ENCODE results near the gene ATRAID.

ATRAID gene

GRCh38 chr2:27204566-27204965, 7.3 kb upstream of the ATRAID start:
- H2BK120ac ChIP-seq (ENCODE audit: low read depth, low read length) = no peak overlapping the region
- H3K18ac ChIP-seq (ENCODE audit: low read length) = no peak overlapping the region
- no peak overlapping the region for H4K8ac ChIP-seq (ENCODE audit: low read depth, low read length)
- H2AK5ac ChIP-seq (ENCODE audit: low read length) = no peak overlapping the region
- no peak overlapping the region for H2BK5ac ChIP-seq (ENCODE audit: low read length)
- H3K9ac ChIP-seq (ENCODE audit: low read length) = no peak overlapping the region
- H3K27me3 ChIP-seq (ENCODE audit: insufficient read depth, low read length, poor library complexity) = no peaks in the 10 kb centered on the region
- no peak overlapping the region for H3K23ac ChIP-seq (ENCODE audit: low read length)
- WGBS (ENCODE audit: extremely low coverage, insufficient coverage, low lambda C conversion rate) = no CpG with 5 or more reads among the region's 8 CpGs
- peaks cover 9% of the 10 kb centered on the region for H3K79me1 ChIP-seq (ENCODE audit: low read length)
- H3K56ac ChIP-seq (ENCODE audit: low read length) = no peak overlapping the region
- no peak overlapping the region for H3K4ac ChIP-seq (ENCODE audit: low read depth, low read length)
- H3K79me2 ChIP-seq (ENCODE audit: control insufficient read depth, insufficient read depth, low read length) = peaks cover 5% of the 10 kb centered on the region
- H3K36me3 ChIP-seq (ENCODE audit: control insufficient read depth, insufficient read depth, low read length) = peaks cover 29% of the 10 kb centered on the region
- no peak overlapping the region for H3K4me3 ChIP-seq (ENCODE audit: low read length)
- H4K5ac ChIP-seq (ENCODE audit: low read length) = no peak overlapping the region
- H2BK15ac ChIP-seq (replicated peaks; ENCODE audit: low read depth) = no peak overlapping the region
- no peak overlapping the region for H3K27ac ChIP-seq (ENCODE audit: low read depth, low read length)
- no peak for DNase-seq
- no peak overlapping the region for H3K4me2 ChIP-seq (ENCODE audit: low read length)
- peaks cover 6% of the 10 kb centered on the region for H3K4me1 ChIP-seq (ENCODE audit: control insufficient read depth, low read depth, low read length)

- Histone ChIP-seq H3K27ac (ENCODE audit: low read depth, low read length) (no peak overlapping the region), H4K8ac (ENCODE audit: low read depth, low read length) (no peak overlapping the region), H3K79me2 (ENCODE audit: control insufficient read depth, insufficient read depth, low read length) (peaks cover 8% of the 10 kb centered on the region), H3K27me3 (ENCODE audit: insufficient read depth, low read length, poor library complexity) (no peaks in the 10 kb centered on the region), H4K5ac (ENCODE audit: low read length) (no peak overlapping the region), H3K4me3 (ENCODE audit: low read length) (no peak overlapping the region), H2AK5ac (ENCODE audit: low read length) (no peak overlapping the region), H3K18ac (ENCODE audit: low read length) (no peak overlapping the region), H3K36me3 (ENCODE audit: control insufficient read depth, insufficient read depth, low read length) (peaks cover 27% of the 10 kb centered on the region), H2BK5ac (ENCODE audit: low read length) (no peak overlapping the region), H3K56ac (ENCODE audit: low read length) (no peak overlapping the region), H3K4me1 (ENCODE audit: control insufficient read depth, low read depth, low read length) (peaks cover 10% of the 10 kb centered on the region), H3K79me1 (ENCODE audit: low read length) (peaks cover 11% of the 10 kb centered on the region), H3K4ac (ENCODE audit: low read depth, low read length) (no peak overlapping the region), H2BK15ac (replicated peaks; ENCODE audit: low read depth) (no peak overlapping the region), H3K9ac (ENCODE audit: low read length) (no peak overlapping the region), H3K23ac (ENCODE audit: low read length) (no peak overlapping the region), H2BK120ac (ENCODE audit: low read depth, low read length) (no peak overlapping the region), H3K4me2 (ENCODE audit: low read length) (no peak overlapping the region)
- DNase-seq = no peak
- WGBS (ENCODE audit: extremely low coverage, insufficient coverage, low lambda C conversion rate) = no CpG with 5 or more reads among the region's 8 CpGs
Measured at GRCh38 chr2:27205206-27205605, 6.6 kb upstream of the ATRAID start.

GRCh38 chr2:27206346-27206745, 5.5 kb upstream of the ATRAID start:
- H4K5ac ChIP-seq (ENCODE audit: low read length) = no peak overlapping the region
- H3K23ac ChIP-seq (ENCODE audit: low read length) = no peak overlapping the region
- H2AK5ac ChIP-seq (ENCODE audit: low read length) = no peak overlapping the region
- no peak overlapping the region for H3K4ac ChIP-seq (ENCODE audit: low read depth, low read length)
- DNase-seq = no peak
- H3K27me3 ChIP-seq (ENCODE audit: insufficient read depth, low read length, poor library complexity) = no peaks in the 10 kb centered on the region
- no peak overlapping the region for H2BK15ac ChIP-seq (replicated peaks; ENCODE audit: low read depth)
- H3K4me1 ChIP-seq (ENCODE audit: control insufficient read depth, low read depth, low read length) = peaks cover 10% of the 10 kb centered on the region
- H3K79me1 ChIP-seq (ENCODE audit: low read length) = peaks cover 11% of the 10 kb centered on the region
- no peak overlapping the region for H4K8ac ChIP-seq (ENCODE audit: low read depth, low read length)
- no peak overlapping the region for H3K27ac ChIP-seq (ENCODE audit: low read depth, low read length)
- H3K9ac ChIP-seq (ENCODE audit: low read length) = no peak overlapping the region
- H3K56ac ChIP-seq (ENCODE audit: low read length) = no peak overlapping the region
- no peak overlapping the region for H2BK5ac ChIP-seq (ENCODE audit: low read length)
- H3K4me2 ChIP-seq (ENCODE audit: low read length) = no peak overlapping the region
- peaks cover 10% of the 10 kb centered on the region for H3K79me2 ChIP-seq (ENCODE audit: control insufficient read depth, insufficient read depth, low read length)
- no peak overlapping the region for H2BK120ac ChIP-seq (ENCODE audit: low read depth, low read length)
- H3K36me3 ChIP-seq (ENCODE audit: control insufficient read depth, insufficient read depth, low read length) = peaks cover 27% of the 10 kb centered on the region
- no CpG with 5 or more reads among the region's 6 CpGs for WGBS (ENCODE audit: extremely low coverage, insufficient coverage, low lambda C conversion rate)
- no peak overlapping the region for H3K18ac ChIP-seq (ENCODE audit: low read length)
- no peak overlapping the region for H3K4me3 ChIP-seq (ENCODE audit: low read length)

GRCh38 chr2:27208486-27209050, 3.3 kb upstream of the ATRAID start:
- DNase-seq = peak; percentile 55
- Histone ChIP-seq H3K18ac (ENCODE audit: low read length) (no peak overlapping the region), H3K56ac (ENCODE audit: low read length) (no peak overlapping the region), H3K36me3 (ENCODE audit: control insufficient read depth, insufficient read depth, low read length) (peaks cover 17% of the 10 kb centered on the region), H3K4me3 (ENCODE audit: low read length) (no peak overlapping the region), H3K79me1 (ENCODE audit: low read length) (peaks cover 13% of the 10 kb centered on the region), H4K8ac (ENCODE audit: low read depth, low read length) (no peak overlapping the region), H2BK15ac (replicated peaks; ENCODE audit: low read depth) (no peak overlapping the region), H3K79me2 (ENCODE audit: control insufficient read depth, insufficient read depth, low read length) (peaks cover 10% of the 10 kb centered on the region), H3K27ac (ENCODE audit: low read depth, low read length) (no peak overlapping the region), H2BK5ac (ENCODE audit: low read length) (no peak overlapping the region), H3K27me3 (ENCODE audit: insufficient read depth, low read length, poor library complexity) (no peaks in the 10 kb centered on the region), H3K4me2 (ENCODE audit: low read length) (no peak overlapping the region), H3K9ac (ENCODE audit: low read length) (peak overlapping the region; percentile 1), H3K4ac (ENCODE audit: low read depth, low read length) (no peak overlapping the region), H3K23ac (ENCODE audit: low read length) (no peak overlapping the region), H3K4me1 (ENCODE audit: control insufficient read depth, low read depth, low read length) (peaks cover 10% of the 10 kb centered on the region), H4K5ac (ENCODE audit: low read length) (no peak overlapping the region), H2AK5ac (ENCODE audit: low read length) (no peak overlapping the region), H2BK120ac (ENCODE audit: low read depth, low read length) (no peak overlapping the region)
- WGBS (ENCODE audit: extremely low coverage, insufficient coverage, low lambda C conversion rate) = no CpG with 5 or more reads among the region's 4 CpGs

- WGBS (ENCODE audit: extremely low coverage, insufficient coverage, low lambda C conversion rate) = no CpG with 5 or more reads among the region's 6 CpGs
- Histone ChIP-seq H4K5ac (ENCODE audit: low read length) (no peak overlapping the region), H3K23ac (ENCODE audit: low read length) (no peak overlapping the region), H3K79me1 (ENCODE audit: low read length) (peaks cover 13% of the 10 kb centered on the region), H3K27me3 (ENCODE audit: insufficient read depth, low read length, poor library complexity) (no peaks in the 10 kb centered on the region), H2BK5ac (ENCODE audit: low read length) (no peak overlapping the region), H3K4me3 (ENCODE audit: low read length) (no peak overlapping the region), H3K27ac (ENCODE audit: low read depth, low read length) (no peak overlapping the region), H3K79me2 (ENCODE audit: control insufficient read depth, insufficient read depth, low read length) (peaks cover 10% of the 10 kb centered on the region), H4K8ac (ENCODE audit: low read depth, low read length) (no peak overlapping the region), H2BK15ac (replicated peaks; ENCODE audit: low read depth) (no peak overlapping the region), H3K4ac (ENCODE audit: low read depth, low read length) (no peak overlapping the region), H3K18ac (ENCODE audit: low read length) (no peak overlapping the region), H3K36me3 (ENCODE audit: control insufficient read depth, insufficient read depth, low read length) (peaks cover 13% of the 10 kb centered on the region), H3K56ac (ENCODE audit: low read length) (peak overlapping the region; percentile 22), H3K4me1 (ENCODE audit: control insufficient read depth, low read depth, low read length) (peaks cover 10% of the 10 kb centered on the region), H2AK5ac (ENCODE audit: low read length) (no peak overlapping the region), H3K9ac (ENCODE audit: low read length) (peak overlapping the region; percentile 31), H3K4me2 (ENCODE audit: low read length) (peak overlapping the region; percentile 4), H2BK120ac (ENCODE audit: low read depth, low read length) (no peak overlapping the region)
- DNase-seq = peak; percentile 12
Measured at GRCh38 chr2:27209621-27210401, 2.0 kb upstream of the ATRAID start.
